ENCODE data around the gene AIM2.
A peak's percentile ranks its signal among the peaks of the same experiment; 100 is the strongest.

Gene AIM2

DNA sequence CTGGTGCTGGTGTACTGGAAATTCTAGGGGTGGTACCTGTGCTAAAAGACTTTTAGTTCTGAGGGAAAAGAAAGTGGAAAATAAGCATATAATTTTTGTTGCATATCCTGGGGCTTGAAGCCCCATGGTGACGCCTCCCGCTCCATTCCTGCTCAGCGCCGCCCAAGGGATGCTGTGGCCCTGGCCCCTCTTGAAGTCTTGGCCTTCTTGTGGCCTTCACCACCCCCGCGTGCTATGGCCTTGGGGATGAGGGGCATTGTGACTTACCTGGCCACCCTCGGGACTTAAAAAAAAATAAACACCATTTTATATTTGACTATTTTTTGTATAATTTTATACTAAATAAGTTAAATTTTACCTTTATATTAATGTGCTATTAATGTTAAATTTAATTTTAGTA is 51.5 kb downstream of the AIM2 start:
- no peak for TF ChIP-seq CTCF (conservative IDR thresholded peaks at IDR 0.05; ENCODE audit: control insufficient read depth, insufficient read depth, low read depth, low read length)
- H3K4me3 ChIP-seq (ENCODE audit: control insufficient read depth, low read depth, low read length): no peak overlapping the region
- DNase-seq (ENCODE audit: low read depth): no peak

GRCh38 chr1:159023723-159024122 is 52.8 kb downstream of the AIM2 start:
- H3K4me3 ChIP-seq (ENCODE audit: control insufficient read depth, low read depth, low read length): no peak overlapping the region
- TF ChIP-seq CTCF (conservative IDR thresholded peaks at IDR 0.05; ENCODE audit: control insufficient read depth, insufficient read depth, low read depth, low read length): no peak
- DNase-seq (ENCODE audit: low read depth): no peak

DNA sequence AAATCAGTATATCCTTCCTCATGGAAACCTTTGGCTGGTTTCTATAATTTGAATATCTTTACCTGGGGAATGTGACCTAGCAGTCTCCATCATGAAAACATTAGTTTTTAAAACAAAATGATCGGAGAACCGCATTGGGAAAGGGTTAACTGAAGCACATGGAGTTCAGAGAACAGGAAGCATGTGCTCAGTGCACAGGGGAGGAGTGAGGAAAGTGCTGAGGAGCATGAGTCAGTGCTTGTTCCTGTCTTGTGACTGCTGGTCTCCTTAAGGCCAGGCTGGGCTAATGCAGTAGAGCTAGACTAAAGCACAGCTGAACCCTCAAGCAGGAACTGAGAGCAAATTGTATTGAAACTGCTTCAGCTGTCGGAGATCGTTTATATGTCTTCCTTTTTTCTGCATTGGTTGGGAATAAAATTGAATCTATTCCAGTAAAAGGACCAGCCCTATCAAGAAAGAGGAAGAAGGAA is 61.1 kb downstream of the AIM2 start:
- no peak overlapping the region for H3K4me3 ChIP-seq (ENCODE audit: control insufficient read depth, low read depth, low read length)
- no peak for TF ChIP-seq CTCF (conservative IDR thresholded peaks at IDR 0.05; ENCODE audit: control insufficient read depth, insufficient read depth, low read depth, low read length)
- DNase-seq (ENCODE audit: low read depth): peak; percentile 96

DNA sequence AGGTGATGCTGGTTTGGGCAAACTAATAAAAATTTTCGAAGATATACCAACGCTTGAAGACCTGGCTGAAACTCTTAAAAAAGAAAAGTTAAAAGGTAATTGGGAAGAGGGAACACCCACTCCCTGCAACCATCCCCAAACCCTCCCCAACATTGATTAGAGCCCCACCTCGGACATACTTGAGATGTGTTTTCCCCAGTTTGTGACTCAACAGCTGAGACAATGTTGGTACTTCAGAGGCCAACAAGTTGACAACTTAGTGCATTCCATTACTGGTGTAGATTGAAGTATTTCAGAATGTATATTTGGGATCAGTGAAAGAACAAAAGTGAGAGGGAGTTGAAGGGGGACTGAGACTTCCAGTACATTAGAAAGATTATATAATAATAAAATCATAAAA is 61.7 kb downstream of the AIM2 start:
- no peak for TF ChIP-seq CTCF (conservative IDR thresholded peaks at IDR 0.05; ENCODE audit: control insufficient read depth, insufficient read depth, low read depth, low read length)
- peak; percentile 14 for DNase-seq (ENCODE audit: low read depth)
- H3K4me3 ChIP-seq (ENCODE audit: control insufficient read depth, low read depth, low read length): no peak overlapping the region

- H3K4me3 ChIP-seq (ENCODE audit: control insufficient read depth, low read depth, low read length): no peak overlapping the region
- DNase-seq (ENCODE audit: low read depth): no peak
- no peak for TF ChIP-seq CTCF (conservative IDR thresholded peaks at IDR 0.05; ENCODE audit: control insufficient read depth, insufficient read depth, low read depth, low read length)
These were observed 62.5 kb downstream of the AIM2 start for GRCh38 chr1:159014003-159014571.

DNA sequence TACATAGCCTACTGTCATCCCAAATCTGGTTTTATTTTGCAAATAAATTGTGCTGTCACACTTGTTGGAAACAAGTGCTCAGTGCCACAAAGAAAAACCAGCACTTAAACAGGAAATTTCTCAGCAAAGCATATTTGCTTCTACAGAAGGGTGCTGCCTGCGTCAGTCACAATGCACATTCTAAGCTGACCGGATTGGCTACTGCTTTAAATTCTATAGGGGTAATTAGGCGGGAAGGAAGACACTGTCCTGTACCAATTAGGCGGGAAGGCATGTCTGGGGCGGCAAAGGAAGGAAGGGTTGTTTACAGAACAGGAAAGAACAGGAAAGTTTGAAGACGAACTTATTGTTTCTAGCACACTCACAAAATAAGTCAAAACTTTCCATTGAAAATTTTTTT is 64.1 kb downstream of the AIM2 start:
- TF ChIP-seq CTCF (conservative IDR thresholded peaks at IDR 0.05; ENCODE audit: control insufficient read depth, insufficient read depth, low read depth, low read length): no peak
- peak; percentile 49 for DNase-seq (ENCODE audit: low read depth)
- peak overlapping the region; percentile 94 for H3K4me3 ChIP-seq (ENCODE audit: control insufficient read depth, low read depth, low read length)
